ENCODE results near the gene FAN1.

FAN1 gene

GRCh38 chr15:30973379-30973778, 69.7 kb downstream of the FAN1 start:
- DNase-seq = no peak
- Histone ChIP-seq H4K91ac (ENCODE audit: low read length) (no peak overlapping the region), H3K79me1 (replicated peaks; ENCODE audit: low read length, poor library complexity, severe bottlenecking) (peaks cover 22% of the 10 kb centered on the region), H3K4me1 (ENCODE audit: control insufficient read depth, insufficient read depth, low read depth, low read length) (peaks cover 2% of the 10 kb centered on the region), H3K18ac (ENCODE audit: low read depth in 1 of 2, low read length in 2 of 2) (peak overlapping the region in 1 of 2 experiments; percentile 24), H3K27ac (ENCODE audit: low read length, poor library complexity, severe bottlenecking) (no peak overlapping the region), H3K4me2 (ENCODE audit: low read length, poor library complexity, severe bottlenecking) (no peak overlapping the region), H4K8ac (ENCODE audit: low read length) (no peak overlapping the region), H2BK12ac (ENCODE audit: low read length in 2 of 2) (no peak overlapping the region), H2AFZ (ENCODE audit: low read depth, low read length) (no peak overlapping the region), H3K14ac (ENCODE audit: low read length in 2 of 2) (no peak overlapping the region), H2BK15ac (ENCODE audit: low read depth, poor library complexity, severe bottlenecking) (no peak overlapping the region), H2AK5ac (ENCODE audit: low read length, severe bottlenecking) (peak overlapping the region; percentile 59), H3K23ac (ENCODE audit: low read length in 2 of 2) (no peak overlapping the region), H3K4ac (ENCODE audit: low read depth in 1 of 2, low read length in 2 of 2) (no peak overlapping the region), H2BK5ac (ENCODE audit: low read depth, low read length, poor library complexity, severe bottlenecking) (no peak overlapping the region), H2BK120ac (ENCODE audit: low read depth, low read length) (no peak overlapping the region), H3K4me3 (ENCODE audit: insufficient read depth in 1 of 2, low read depth in 1 of 2, low read length in 2 of 2) (no peak overlapping the region), H3K9ac (ENCODE audit: low read length) (no peak overlapping the region), H3K27me3 (ENCODE audit: control insufficient read depth in 1 of 2, insufficient read depth in 1 of 2, low read length in 2 of 2) (no peaks in the 10 kb centered on the region), H3K9me3 (ENCODE audit: control insufficient read depth, low read length) (no peaks in the 10 kb centered on the region), H3K36me3 (ENCODE audit: control insufficient read depth in 1 of 2, insufficient read depth in 2 of 2, low read depth in 1 of 2, low read length in 2 of 2) (peaks cover 6 to 69% of the 10 kb centered on the region in 2 experiments)
- WGBS = 96% methylated on average over 4 of the region's 4 CpGs

- Histone ChIP-seq H4K91ac (ENCODE audit: low read length) (no peak overlapping the region), H3K18ac (ENCODE audit: low read depth in 1 of 2, low read length in 2 of 2) (no peak overlapping the region), H3K79me1 (replicated peaks; ENCODE audit: low read length, poor library complexity, severe bottlenecking) (peaks cover 20% of the 10 kb centered on the region), H2AK5ac (ENCODE audit: low read length, severe bottlenecking) (no peak overlapping the region), H3K4me1 (ENCODE audit: control insufficient read depth, insufficient read depth, low read depth, low read length) (peaks cover 2% of the 10 kb centered on the region), H2BK5ac (ENCODE audit: low read depth, low read length, poor library complexity, severe bottlenecking) (no peak overlapping the region), H3K27me3 (ENCODE audit: control insufficient read depth in 1 of 2, insufficient read depth in 1 of 2, low read length in 2 of 2) (no peaks in the 10 kb centered on the region), H2BK120ac (ENCODE audit: low read depth, low read length) (no peak overlapping the region), H3K4me3 (ENCODE audit: insufficient read depth in 1 of 2, low read depth in 1 of 2, low read length in 2 of 2) (no peak overlapping the region), H3K4ac (ENCODE audit: low read depth in 1 of 2, low read length in 2 of 2) (no peak overlapping the region), H3K23ac (ENCODE audit: low read length in 2 of 2) (no peak overlapping the region), H2BK12ac (ENCODE audit: low read length in 2 of 2) (no peak overlapping the region), H2BK15ac (ENCODE audit: low read depth, poor library complexity, severe bottlenecking) (no peak overlapping the region), H3K9ac (ENCODE audit: low read length) (no peak overlapping the region), H2AFZ (ENCODE audit: low read depth, low read length) (no peak overlapping the region), H3K27ac (ENCODE audit: low read length, poor library complexity, severe bottlenecking) (no peak overlapping the region), H3K4me2 (ENCODE audit: low read length, poor library complexity, severe bottlenecking) (no peak overlapping the region), H3K36me3 (ENCODE audit: control insufficient read depth in 1 of 2, insufficient read depth in 2 of 2, low read depth in 1 of 2, low read length in 2 of 2) (peaks cover 6 to 71% of the 10 kb centered on the region in 2 experiments), H3K9me3 (ENCODE audit: control insufficient read depth, low read length) (no peaks in the 10 kb centered on the region), H3K14ac (ENCODE audit: low read length in 2 of 2) (no peak overlapping the region), H4K8ac (ENCODE audit: low read length) (no peak overlapping the region)
- DNase-seq = no peak
- 100% methylated on average over 2 of the region's 5 CpGs for WGBS
Observed at GRCh38 chr15:30974112-30974511, 70.4 kb downstream of the FAN1 start.

- H3K18ac ChIP-seq (ENCODE audit: low read depth in 1 of 2, low read length in 2 of 2) = no peak overlapping the region
- H3K79me1 ChIP-seq (replicated peaks; ENCODE audit: low read length, poor library complexity, severe bottlenecking) = peaks cover 12% of the 10 kb centered on the region
- H3K4ac ChIP-seq (ENCODE audit: low read depth in 1 of 2, low read length in 2 of 2) = no peak overlapping the region
- no peak overlapping the region for H2BK120ac ChIP-seq (ENCODE audit: low read depth, low read length)
- H3K14ac ChIP-seq (ENCODE audit: low read length in 2 of 2) = no peak overlapping the region
- H3K27me3 ChIP-seq (ENCODE audit: control insufficient read depth in 1 of 2, insufficient read depth in 1 of 2, low read length in 2 of 2) = no peaks in the 10 kb centered on the region
- no peak overlapping the region for H2BK15ac ChIP-seq (ENCODE audit: low read depth, poor library complexity, severe bottlenecking)
- no peak overlapping the region for H2BK12ac ChIP-seq (ENCODE audit: low read length in 2 of 2)
- no peak overlapping the region for H3K27ac ChIP-seq (ENCODE audit: low read length, poor library complexity, severe bottlenecking)
- no peak overlapping the region for H2AFZ ChIP-seq (ENCODE audit: low read depth, low read length)
- H3K9me3 ChIP-seq (ENCODE audit: control insufficient read depth, low read length) = no peaks in the 10 kb centered on the region
- H4K8ac ChIP-seq (ENCODE audit: low read length) = no peak overlapping the region
- H3K4me2 ChIP-seq (ENCODE audit: low read length, poor library complexity, severe bottlenecking) = no peak overlapping the region
- H3K23ac ChIP-seq (ENCODE audit: low read length in 2 of 2) = no peak overlapping the region
- peaks cover 14 to 74% of the 10 kb centered on the region in 2 experiments for H3K36me3 ChIP-seq (ENCODE audit: control insufficient read depth in 1 of 2, insufficient read depth in 2 of 2, low read depth in 1 of 2, low read length in 2 of 2)
- DNase-seq = no peak
- no peak overlapping the region for H3K4me3 ChIP-seq (ENCODE audit: insufficient read depth in 1 of 2, low read depth in 1 of 2, low read length in 2 of 2)
- no peak overlapping the region for H2BK5ac ChIP-seq (ENCODE audit: low read depth, low read length, poor library complexity, severe bottlenecking)
- peaks cover 2% of the 10 kb centered on the region for H3K4me1 ChIP-seq (ENCODE audit: control insufficient read depth, insufficient read depth, low read depth, low read length)
- no peak overlapping the region for H2AK5ac ChIP-seq (ENCODE audit: low read length, severe bottlenecking)
- H3K9ac ChIP-seq (ENCODE audit: low read length) = no peak overlapping the region
- H4K91ac ChIP-seq (ENCODE audit: low read length) = no peak overlapping the region
Observed at GRCh38 chr15:30978328-30978727, 74.6 kb downstream of the FAN1 start.

GRCh38 chr15:30979457-30979856, 75.7 kb downstream of the FAN1 start:
- no peak overlapping the region for H3K27ac ChIP-seq (ENCODE audit: low read length, poor library complexity, severe bottlenecking)
- peaks cover 12% of the 10 kb centered on the region for H3K79me1 ChIP-seq (replicated peaks; ENCODE audit: low read length, poor library complexity, severe bottlenecking)
- H3K4me1 ChIP-seq (ENCODE audit: control insufficient read depth, insufficient read depth, low read depth, low read length) = peaks cover 2% of the 10 kb centered on the region
- no peak overlapping the region for H3K9ac ChIP-seq (ENCODE audit: low read length)
- H3K14ac ChIP-seq (ENCODE audit: low read length in 2 of 2) = no peak overlapping the region
- no peaks in the 10 kb centered on the region for H3K27me3 ChIP-seq (ENCODE audit: control insufficient read depth in 1 of 2, insufficient read depth in 1 of 2, low read length in 2 of 2)
- DNase-seq = no peak
- H2AFZ ChIP-seq (ENCODE audit: low read depth, low read length) = no peak overlapping the region
- H2BK12ac ChIP-seq (ENCODE audit: low read length in 2 of 2) = no peak overlapping the region
- no peak overlapping the region for H2BK5ac ChIP-seq (ENCODE audit: low read depth, low read length, poor library complexity, severe bottlenecking)
- H3K23ac ChIP-seq (ENCODE audit: low read length in 2 of 2) = no peak overlapping the region
- no peak overlapping the region for H4K91ac ChIP-seq (ENCODE audit: low read length)
- H2AK5ac ChIP-seq (ENCODE audit: low read length, severe bottlenecking) = no peak overlapping the region
- 96% methylated on average over 4 of the region's 5 CpGs for WGBS
- no peak overlapping the region for H3K18ac ChIP-seq (ENCODE audit: low read depth in 1 of 2, low read length in 2 of 2)
- H3K4me3 ChIP-seq (ENCODE audit: insufficient read depth in 1 of 2, low read depth in 1 of 2, low read length in 2 of 2) = no peak overlapping the region
- H4K8ac ChIP-seq (ENCODE audit: low read length) = no peak overlapping the region
- no peak overlapping the region for H2BK120ac ChIP-seq (ENCODE audit: low read depth, low read length)
- H3K36me3 ChIP-seq (ENCODE audit: control insufficient read depth in 1 of 2, insufficient read depth in 2 of 2, low read depth in 1 of 2, low read length in 2 of 2) = peaks cover 12 to 63% of the 10 kb centered on the region in 2 experiments
- no peak overlapping the region for H2BK15ac ChIP-seq (ENCODE audit: low read depth, poor library complexity, severe bottlenecking)
- no peak overlapping the region for H3K4ac ChIP-seq (ENCODE audit: low read depth in 1 of 2, low read length in 2 of 2)
- H3K9me3 ChIP-seq (ENCODE audit: control insufficient read depth, low read length) = no peaks in the 10 kb centered on the region
- no peak overlapping the region for H3K4me2 ChIP-seq (ENCODE audit: low read length, poor library complexity, severe bottlenecking)

Data from mesenchymal stem cell (in vitro differentiated cells and primary cell).